PFSK-1 (cell line): ENCODE data around the gene TRAK1.

Experiments used
- FOXP2 ChIP-seq: optimal IDR thresholded peaks from 2 replicates; pipeline ENCODE3; 2011; ENCODE audit warnings: borderline replicate concordance, control low read depth, inconsistent platforms; ENCODE audit not compliant: insufficient read depth; ENCODE audit errors: extremely low read length, extremely low read depth
- POLR2AphosphoS5 ChIP-seq: IDR thresholded peaks from 2 replicates; pipeline ENCODE4 v1.6.1; 2012; ENCODE audit warnings: low read depth, mild to moderate bottlenecking, control low read depth, low read length, moderate library complexity
- REST ChIP-seq, 2 experiments: IDR thresholded peaks; 2 replicates each; pipeline versions ENCODE4 v1.6.1 to v1.8.0; 2011 to 2012; ENCODE audit warnings: low read depth in 2 of 2, low read length in 2 of 2, control low read depth in 1 of 2, inconsistent platforms in 1 of 2, mild to moderate bottlenecking in 1 of 2, moderate library complexity in 1 of 2; ENCODE audit not compliant: insufficient read depth in 1 of 2
- SIN3A ChIP-seq: IDR thresholded peaks from 2 replicates; pipeline ENCODE4 v1.6.1; 2012; ENCODE audit warnings: mild to moderate bottlenecking, low read length, moderate library complexity, borderline replicate concordance; ENCODE audit not compliant: insufficient read depth
- TAF1 ChIP-seq: IDR thresholded peaks from 2 replicates; pipeline ENCODE4 v1.6.1; 2012; ENCODE audit warnings: low read length, control low read depth, borderline replicate concordance; ENCODE audit not compliant: insufficient read depth

Gene TRAK1

DNA sequence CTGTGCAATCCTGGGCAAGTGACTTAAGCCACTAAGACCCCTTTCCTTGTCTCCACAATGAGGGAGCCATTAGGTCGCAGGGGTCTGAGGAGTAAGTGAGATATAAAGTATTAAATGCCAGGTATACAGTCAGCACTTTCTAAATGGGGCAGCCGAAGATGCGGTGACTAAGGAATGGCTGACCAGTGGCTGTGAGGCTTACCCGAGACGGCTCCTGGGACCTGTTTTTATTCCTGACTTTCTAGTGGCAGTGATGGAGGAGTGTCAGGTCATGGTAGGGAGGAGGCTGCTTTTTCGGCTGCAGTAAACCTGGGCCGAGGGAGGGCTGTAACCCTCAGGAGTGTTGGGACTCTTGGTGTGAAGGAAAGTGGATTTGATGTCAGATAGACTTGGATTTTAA lies 52.3 kb downstream of the TRAK1 start:
- TF ChIP-seq SIN3A = no peak
- no peak for TF ChIP-seq TAF1
- no peak for TF ChIP-seq REST (IDR thresholded peaks at IDR 0.05; ENCODE audit: insufficient read depth in 1 of 2, low read depth in 2 of 2, low read length in 2 of 2)
- no peak for TF ChIP-seq POLR2AphosphoS5
- no peak for TF ChIP-seq FOXP2

GRCh38 chr3:42144209-42144608 lies 53.1 kb downstream of the TRAK1 start:
- TF ChIP-seq FOXP2 (no peak), POLR2AphosphoS5 (no peak), REST (IDR thresholded peaks at IDR 0.05; ENCODE audit: insufficient read depth in 1 of 2, low read depth in 2 of 2, low read length in 2 of 2) (no peak), SIN3A (no peak), TAF1 (no peak)

DNA sequence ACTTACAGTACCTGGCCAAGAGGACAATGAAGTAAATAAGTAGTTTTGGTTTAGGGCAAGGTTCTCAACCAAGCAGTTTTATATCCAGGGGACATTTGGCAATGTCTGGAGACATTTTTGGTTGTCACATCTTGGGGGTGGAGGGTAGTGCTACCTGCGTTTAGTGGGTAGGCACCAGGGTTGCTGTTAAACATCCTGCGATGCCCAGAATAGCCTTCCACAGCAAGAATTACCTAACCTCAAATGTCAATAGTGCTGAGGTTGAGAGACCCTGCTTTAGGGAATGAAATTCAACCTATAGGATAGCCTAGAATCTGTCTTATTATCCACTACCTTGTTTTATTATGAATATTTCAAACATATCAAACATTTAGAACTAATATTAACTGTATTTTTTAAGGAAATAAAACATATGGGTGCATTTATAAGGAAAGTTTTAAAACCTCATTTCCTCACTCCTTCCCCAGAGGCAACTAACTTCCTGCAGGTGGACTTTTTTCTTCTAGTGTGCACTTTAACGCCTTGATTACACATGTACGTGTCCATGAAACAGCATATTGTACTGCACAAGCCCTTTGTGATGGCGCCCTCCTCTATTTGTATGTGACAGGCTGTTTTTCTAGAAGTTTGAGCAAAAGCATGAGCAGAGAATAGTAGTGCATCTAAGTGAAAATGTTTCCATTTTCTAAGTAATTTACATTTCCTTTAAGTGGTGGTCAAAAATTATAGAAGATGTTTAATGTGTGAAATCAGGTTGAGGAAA lies 57.1 kb downstream of the TRAK1 start:
- TF ChIP-seq TAF1 = no peak
- TF ChIP-seq SIN3A = no peak
- TF ChIP-seq POLR2AphosphoS5 = no peak
- no peak for TF ChIP-seq REST (IDR thresholded peaks at IDR 0.05; ENCODE audit: insufficient read depth in 1 of 2, low read depth in 2 of 2, low read length in 2 of 2)
- TF ChIP-seq FOXP2 = no peak

DNA sequence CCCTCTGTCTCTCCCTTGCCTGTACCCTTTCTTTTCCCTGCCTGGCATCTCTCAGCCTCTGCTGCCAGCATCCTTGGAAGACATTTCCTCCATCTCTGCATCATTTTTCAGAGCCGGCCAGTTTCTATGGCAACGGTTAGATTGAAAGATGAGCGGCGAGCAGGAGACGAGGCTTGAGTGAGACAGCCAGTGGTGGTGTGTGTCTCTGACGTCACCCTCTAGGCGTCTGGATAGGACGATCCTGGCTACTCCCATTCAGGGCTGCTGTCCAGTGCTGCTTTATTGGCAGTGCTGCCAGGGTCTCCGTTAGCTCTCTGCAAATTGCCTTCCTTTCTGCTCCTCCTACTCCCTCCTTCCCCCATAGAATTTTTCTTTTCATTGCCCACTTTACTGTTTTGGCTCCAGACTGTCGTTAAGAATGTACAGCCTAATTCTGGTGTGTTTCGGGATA lies 57.9 kb downstream of the TRAK1 start:
- TF ChIP-seq REST (IDR thresholded peaks at IDR 0.05; ENCODE audit: insufficient read depth in 1 of 2, low read depth in 2 of 2, low read length in 2 of 2) (peak; percentile 76 to 78), TAF1 (no peak)

DNA sequence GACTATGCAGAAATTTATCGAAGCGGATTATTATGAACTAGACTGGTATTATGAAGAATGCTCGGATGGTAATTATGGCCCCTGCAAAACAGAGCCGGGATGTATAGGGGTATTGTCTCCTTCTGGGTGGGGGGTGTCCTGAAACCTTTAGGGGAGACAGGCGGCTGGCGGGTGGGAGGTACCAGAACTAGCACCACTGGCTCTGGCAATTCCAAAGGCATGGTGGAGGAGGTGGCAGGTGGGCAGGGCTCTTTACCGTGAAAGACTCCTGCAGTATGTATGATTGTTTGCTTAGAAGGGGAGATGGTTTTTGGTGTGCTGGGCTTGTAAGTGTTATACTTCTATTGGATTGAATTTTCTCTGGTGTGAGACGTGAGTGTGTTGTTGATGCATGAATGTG lies 58.4 kb downstream of the TRAK1 start:
- TF ChIP-seq FOXP2 (no peak), SIN3A (no peak), POLR2AphosphoS5 (no peak), TAF1 (no peak), REST (IDR thresholded peaks at IDR 0.05; ENCODE audit: insufficient read depth in 1 of 2, low read depth in 2 of 2, low read length in 2 of 2) (no peak)
